ENCODE data around the gene FAM229A. TPM values are rescaled to one million over a fixed set of nuclear protein-coding genes. Genes with fewer than 3 reads are reported as not detected.

FAM229A gene
- total RNA-seq, 1 donor from 2014 or later: 3.2 TPM

DNA sequence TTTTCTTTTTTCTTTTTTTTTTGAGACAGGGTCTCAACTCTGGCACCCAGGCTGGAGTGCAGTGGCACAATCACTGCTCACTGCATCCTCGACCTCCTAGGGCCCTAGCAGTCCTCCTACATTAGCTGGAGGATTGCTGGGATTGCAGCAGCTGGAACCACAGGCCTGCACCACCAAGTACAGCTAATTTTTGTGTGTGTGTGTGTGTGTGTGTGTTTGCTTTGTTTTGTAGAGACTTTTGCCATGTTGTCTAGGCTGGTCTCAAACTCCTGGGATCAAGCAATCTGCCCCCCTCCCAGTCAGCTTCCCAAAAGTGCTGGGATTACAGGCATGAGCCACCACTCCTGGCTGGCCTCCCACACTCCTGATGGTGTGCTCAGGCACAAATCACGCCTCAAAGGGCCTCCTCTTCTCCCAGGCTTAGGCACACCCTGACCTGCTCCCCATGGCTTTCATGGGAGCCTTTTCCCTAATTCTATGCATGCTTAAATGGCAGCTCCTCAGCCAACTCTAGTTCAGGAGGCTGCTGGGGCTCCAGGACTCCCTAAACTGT lies 9.4 kb downstream of the FAM229A start:
- no peak for DNase-seq (ENCODE audit: low spot score)
- intact Hi-C loops (cut with DNase I): no loop called here

DNA sequence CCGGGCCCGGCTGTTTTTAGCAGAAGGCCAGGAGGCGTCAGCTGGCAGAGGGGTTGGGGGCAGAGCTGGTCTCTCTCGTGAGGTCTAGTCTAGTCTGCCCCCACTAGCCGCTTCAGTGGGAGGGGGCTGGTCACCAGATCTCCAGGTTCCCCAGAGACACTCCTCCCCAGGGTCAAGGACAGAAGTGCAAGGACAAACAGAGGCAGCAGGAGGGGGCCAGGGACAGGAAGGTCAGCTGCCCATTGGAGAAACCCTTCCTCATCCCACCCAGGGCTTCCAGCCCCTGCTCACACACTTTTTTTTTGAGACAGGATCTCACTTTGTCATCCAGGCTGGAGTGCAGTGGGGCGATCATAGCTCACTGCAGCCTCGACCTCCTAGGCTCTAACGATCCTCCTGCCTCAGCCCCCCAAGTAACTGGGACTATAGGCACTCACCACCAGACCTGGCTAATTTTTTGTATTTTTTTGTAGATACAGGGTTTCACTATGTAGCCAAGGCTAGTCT lies 10.0 kb downstream of the FAM229A start:
- DNase-seq (ENCODE audit: low spot score): no peak
- intact Hi-C loops (cut with DNase I): no loop called here

DNA sequence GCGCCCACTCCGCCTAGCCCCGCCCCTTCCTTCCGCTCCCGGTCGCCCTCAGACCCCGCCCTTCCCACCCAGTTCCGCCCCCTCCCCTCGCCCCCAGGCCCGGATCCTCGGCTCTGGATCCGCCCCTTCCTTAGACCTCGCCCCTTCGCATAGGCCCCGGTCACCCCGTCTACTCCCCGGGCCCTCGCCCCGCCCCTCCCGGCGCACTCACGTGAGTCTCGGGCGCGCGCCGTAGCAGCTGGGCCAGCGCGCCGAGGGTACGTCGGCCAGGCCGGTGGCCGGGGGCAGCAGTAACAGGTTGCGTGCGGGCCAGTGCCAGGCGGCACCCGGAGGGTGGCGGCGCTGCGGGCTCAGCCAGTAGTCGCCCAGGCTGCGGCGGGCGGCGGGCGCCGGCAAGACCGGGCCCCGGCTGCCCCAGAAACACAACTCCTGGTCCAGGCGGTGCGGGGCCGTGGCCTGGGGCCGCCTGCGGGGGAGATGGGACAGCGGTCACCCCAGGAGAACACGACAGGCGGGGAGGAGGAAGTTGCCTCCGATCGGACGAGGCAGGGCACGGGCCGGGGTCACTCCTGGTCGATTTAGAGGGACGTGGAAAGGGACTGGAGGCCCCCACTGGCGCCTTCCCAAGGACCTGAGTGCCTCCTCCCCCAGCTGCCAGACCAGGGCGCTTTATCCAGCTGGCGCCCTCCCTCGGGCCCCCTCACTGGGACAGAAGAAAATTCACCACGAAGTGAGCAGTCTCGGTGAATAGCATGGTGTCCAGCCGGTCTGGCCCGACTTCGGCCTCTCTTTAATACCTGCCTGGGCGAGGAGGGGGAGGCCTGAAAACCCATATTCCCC lies 10.7 kb downstream of the FAM229A start:
- intact Hi-C loops (cut with DNase I): no loop called here

DNA sequence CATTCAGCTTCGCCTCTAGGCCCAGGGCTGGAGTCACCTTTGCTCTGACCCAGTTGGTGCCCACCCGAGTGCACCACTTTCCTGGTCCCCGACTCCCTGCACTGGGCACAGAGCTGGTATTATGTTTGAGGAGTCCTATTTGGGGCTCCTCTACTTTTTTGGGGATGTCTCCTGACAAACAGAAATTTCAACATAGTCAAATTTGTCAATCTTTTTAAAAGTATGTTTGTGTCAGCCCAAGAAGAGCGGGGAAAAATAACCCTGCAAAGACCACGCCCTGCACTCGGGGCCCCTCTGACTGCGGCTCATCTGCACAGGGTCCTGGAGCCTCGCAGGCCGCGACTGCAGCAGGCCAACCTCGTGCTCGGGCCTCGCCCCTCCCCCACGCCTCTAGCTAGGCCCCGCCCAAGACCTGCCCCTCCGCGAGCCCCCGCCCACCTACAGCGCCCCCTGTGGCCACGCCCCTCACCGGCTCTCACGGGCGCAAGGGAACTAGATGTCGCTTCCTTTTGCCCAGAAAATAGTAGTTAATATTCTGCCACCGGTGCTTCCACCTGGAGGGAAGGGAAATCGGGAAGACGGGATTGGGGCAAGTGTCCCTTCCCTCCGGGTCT lies 11.4 kb downstream of the FAM229A start:
- intact Hi-C loops (cut with DNase I): no loop called here
- DNase-seq (ENCODE audit: low spot score): peak; percentile 88

More for the DNA sequence above, 10.7 kb downstream of the FAM229A start:
- DNase-seq (ENCODE audit: low spot score): peak; percentile 97

DNA sequence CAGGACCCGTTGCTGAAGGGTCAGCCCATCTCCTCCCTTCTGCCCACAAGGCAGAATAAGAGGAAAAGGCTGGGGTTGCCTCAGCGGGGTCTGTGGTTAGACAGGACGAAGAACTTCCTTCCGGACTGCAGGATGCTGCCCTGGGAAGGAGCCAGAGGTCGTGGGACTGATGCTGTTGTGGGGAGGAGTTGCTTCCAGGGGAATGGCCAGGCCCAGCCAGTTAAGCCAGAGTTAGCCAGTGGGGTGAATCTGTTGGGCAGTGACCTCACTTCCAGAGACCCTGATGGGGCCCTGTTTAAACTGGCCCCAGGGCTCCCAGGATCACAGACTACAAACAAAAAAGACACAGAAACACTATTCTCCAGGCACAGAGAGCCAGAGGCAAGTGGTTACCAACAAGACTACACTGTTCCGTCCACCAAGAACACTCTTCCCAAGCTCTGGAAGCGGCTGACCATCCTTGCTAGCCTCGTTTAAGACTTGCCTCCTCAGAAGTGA lies 13.0 kb downstream of the FAM229A start:
- DNase-seq (ENCODE audit: low spot score): peak; percentile 87
- intact Hi-C loops (cut with DNase I): no loop called here

DNA sequence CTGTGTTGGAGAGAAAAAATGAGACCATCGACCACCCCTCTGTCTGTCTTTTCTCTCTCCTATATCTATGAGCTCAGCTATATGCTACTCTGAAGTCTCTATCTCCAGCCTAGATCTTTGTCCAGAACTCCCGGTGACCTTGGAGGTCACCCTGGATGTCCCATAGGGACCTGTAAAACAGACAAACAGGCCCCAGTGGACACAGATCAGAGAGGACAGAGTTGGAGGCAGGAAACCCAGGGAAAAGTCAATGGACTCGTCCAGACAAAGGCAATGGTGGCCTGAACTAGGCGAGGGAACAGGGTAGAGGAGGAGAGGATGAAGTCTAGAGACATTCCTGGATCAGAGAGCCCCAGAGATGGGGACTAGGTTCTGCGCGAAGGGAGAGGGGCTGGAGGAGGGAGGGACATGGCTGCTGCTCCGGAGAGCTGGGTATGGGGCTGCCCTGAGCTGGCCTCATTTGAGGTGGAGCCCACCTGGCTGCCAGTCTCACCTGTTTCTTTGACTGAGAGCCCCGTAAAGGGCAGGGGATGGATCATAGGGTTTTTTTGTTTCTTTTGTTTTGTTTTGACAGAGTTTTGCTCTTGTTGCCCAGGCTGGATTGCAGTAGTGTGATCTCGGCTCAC lies 15.6 kb downstream of the FAM229A start:
- intact Hi-C loops (cut with DNase I): no loop called here
- no peak for DNase-seq (ENCODE audit: low spot score)

DNA sequence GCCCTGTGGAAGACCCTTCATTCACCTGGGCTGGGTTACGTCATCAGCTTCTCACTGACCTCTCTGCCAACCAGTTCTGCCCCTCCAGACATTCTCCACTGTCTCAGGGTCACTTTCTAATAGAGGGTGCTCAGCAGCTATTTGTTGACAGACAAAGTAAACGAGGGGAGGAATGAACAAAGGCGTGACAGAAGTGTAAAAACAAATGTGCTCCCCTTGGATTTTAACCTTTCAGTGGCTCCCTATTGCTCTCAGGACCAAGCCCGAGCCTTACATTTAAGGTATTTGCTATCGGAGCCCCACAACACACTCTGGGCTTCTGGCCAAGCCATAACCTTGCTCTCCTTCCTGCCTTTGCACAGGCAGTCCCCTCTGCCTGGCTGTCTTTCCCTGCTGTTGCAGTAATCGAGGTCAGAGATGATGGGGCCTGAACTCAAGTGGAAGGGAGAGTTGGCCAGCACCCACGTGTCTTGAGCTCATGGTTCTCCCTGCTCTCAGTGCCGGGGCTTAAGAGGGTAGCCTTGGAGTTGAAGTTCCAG lies 16.9 kb downstream of the FAM229A start:
- no peak for DNase-seq (ENCODE audit: low spot score)
- intact Hi-C loops (cut with DNase I): no loop called here

DNA sequence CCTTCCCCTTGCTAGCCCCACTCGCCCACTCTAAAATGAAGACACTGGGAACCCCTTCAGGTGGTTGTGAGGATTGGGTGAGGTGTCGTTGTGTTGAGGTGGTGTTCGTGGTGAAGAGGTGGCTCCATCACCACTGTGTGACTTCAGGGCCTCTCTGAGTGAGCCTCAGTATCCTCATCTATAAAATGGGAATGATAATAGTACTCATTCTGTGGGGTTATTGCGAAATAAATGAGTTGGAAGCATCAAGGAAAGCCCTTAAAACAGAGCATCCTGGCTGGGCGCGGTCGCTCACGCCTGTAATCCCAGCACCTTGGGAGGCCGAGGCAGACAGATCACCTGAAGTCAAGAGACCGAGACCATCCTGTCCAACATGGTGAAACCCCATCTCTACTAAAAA lies 19.6 kb downstream of the FAM229A start:
- intact Hi-C loops (cut with DNase I): no loop called here
- no peak for DNase-seq (ENCODE audit: low spot score)

DNA sequence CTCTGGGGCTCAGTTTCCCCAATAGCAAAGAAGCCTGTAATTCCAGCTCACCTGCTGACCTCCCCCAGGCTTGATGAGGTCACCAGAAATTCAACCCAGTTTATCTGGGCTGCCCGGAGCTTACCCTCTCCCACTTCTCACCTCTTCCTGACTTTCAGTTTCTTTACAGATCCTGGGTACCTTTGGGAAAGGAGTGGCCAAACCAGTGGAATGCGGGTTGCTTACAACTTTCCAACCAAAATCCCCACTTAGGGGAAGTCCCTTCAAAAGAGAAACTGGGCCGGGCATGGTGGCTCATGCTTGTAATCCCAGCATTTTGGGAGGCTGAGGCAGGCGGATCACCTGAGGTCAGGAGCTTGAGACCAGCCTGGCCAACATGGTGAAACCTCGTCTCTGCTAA lies 20.3 kb downstream of the FAM229A start:
- no peak for DNase-seq (ENCODE audit: low spot score)

DNA sequence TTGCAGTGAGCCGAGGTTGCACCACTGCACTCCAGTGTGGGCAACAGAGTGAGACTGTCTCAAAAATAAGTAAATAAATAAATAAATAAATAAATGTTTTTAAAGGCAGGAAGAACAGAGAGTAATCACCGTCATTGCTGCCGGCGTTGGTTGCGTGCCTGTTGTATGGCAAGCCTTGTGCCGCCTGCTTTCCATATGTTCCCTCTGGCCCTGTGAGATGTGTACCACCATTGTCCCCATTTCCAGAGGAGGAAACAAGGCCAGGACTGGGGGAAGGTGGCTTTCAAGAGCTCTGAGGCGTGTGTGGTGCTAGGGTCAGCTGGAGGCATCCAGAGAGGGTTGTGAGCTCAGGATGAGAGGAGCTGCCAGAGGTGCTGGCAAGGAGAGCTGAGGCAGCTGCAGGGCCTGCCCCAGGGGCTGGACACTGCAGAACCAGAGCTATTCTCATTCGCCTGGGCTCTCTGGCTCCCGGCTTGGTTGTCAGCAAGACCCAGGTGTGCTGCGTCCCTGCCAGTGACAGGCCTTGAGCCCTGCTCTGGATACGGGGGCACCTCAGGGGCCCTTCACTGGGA lies 21.0 kb downstream of the FAM229A start:
- intact Hi-C loops (cut with DNase I): no loop called here
- DNase-seq (ENCODE audit: low spot score): no peak

More for the DNA sequence above, 20.3 kb downstream of the FAM229A start:
- intact Hi-C loops (cut with DNase I): no loop called here

DNA sequence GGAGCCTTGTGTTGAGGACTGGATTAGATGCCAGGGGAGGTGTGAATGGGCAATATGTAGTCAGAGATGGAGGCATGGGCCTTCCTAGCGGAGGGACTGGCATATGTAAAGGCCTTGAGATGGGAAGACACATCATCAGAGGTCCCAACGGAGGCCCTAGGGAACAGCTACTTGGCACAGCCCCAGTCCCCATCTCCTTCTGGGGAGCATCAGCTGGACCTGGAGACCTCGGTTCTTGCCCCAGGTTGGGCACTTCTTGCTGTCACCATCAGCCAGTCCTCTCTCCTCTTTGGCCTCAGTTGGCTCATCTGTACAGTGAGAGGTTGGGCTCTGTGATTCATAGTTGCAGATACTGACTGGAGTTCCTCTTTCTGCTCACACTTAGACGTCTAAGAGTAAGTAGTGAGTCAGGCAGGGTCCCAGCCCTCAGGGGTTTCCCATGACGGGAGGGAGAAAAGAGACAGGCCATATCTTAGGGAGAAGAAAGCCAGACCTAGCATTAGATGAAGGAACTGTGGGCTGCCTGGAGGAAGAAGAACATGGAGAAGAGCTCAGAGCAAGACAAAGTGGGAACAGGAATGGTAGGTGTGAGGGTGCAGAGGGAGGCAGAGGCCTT lies 22.8 kb downstream of the FAM229A start:
- no peak for DNase-seq (ENCODE audit: low spot score)
- intact Hi-C loops (cut with DNase I): no loop called here

DNA sequence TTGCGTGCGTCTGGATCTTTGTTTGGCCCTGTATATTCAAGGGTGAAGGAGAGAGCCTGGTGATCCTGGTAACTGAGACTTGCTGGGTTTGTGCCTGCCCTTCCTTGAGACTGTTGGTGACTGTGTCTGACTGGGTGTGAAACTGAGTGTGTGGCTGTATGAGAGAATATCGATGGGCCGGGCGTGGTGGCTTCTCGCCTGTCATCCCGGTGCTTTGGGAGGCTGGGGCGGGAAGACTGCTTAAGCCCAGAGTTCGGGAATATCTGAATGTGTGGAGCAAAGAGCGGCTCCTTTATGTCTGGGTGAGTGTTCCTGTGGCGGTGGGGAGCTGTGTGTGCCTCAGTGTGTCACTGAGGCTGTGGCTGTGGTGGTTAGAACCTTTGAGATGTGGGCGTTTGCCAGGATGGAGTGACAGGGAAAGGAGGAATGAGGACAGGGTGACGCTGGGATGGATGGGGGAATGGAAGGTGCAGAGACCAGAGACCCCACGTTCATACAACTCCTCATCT lies 23.6 kb downstream of the FAM229A start:
- DNase-seq (ENCODE audit: low spot score): no peak
- intact Hi-C loops (cut with DNase I): no loop called here

DNA sequence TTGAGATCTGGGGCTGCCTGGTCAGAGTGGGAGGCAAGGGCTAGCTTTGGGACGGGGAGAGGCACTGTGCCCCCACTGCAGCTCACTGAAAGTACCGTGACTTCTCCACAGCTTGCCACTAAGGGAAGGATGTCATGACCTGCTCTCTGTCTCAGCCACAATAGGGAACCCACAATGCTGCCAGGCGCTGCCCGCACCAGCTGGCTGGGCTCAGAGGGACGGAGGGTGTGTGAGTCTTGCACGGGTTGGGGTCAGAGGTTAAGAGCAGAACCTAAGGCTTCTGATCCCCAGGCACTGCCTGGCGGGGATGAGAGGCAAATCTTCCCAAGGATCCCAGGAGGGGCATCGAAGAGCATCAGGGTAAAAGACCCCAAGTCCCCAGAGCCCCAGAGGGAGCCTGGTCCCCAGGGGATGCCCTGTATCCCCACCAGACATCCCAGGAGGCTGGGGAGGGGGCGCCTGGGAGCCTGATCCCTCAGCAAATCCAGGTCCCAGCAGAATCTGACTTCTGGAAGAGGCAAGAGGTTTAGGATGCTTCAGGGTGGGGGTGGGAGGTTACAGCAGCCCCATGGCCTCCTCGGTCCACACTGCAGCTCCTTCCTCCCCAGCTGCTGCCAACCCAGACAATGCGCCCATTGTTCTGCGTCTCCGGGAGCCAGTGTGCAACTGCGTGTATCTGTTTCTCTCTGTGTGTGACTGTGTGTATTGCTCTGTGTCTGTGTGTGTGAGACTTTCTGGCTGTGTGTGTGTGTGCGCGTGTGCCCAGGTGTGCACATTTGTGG lies 24.2 kb downstream of the FAM229A start:
- intact Hi-C loops (cut with DNase I): loop anchor here (2.0 kb wide), 1 partner anchor 57 kb away; the partner anchor contains the start of gene BSDC1
- DNase-seq (ENCODE audit: low spot score): no peak

DNA sequence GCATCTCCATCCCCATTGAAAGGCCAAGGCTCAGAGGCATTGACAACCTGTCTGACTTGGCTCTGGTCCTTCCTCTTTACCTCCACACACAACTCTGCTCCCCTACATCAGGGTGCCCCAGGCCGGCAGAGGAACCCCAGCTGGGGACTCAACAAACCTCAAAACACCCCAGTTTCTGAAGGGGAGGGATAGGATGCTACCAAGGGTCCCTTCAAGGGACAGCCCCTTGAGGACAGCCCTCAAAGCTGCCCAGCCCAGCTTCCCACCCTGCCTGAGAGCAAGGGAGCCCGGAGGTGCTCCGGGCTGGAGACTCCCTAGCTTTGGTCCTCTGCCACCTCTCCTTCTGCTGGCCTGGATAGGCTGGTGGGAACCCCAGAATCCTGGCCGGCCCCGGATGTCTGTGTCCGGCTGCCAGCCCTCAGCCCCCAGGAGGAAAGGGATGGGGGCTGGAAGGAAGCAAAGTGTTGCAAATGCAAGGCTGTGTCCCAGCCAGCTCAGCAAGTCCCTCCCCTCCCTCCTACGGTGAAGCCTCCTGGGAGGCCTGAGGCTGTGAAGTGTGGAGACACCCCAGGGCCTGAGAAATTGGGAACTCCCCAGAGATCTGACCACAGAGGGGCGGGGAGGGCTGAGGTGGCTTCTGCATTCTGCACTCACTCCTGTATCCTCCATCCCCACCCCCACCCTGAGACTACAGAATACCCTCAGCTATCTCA lies 25.2 kb downstream of the FAM229A start:
- peak; percentile 90 for DNase-seq (ENCODE audit: low spot score)
- intact Hi-C loops (cut with DNase I): loop anchor here (2.0 kb wide), 1 partner anchor 58 kb away; the partner anchor contains the start of gene BSDC1

DNA sequence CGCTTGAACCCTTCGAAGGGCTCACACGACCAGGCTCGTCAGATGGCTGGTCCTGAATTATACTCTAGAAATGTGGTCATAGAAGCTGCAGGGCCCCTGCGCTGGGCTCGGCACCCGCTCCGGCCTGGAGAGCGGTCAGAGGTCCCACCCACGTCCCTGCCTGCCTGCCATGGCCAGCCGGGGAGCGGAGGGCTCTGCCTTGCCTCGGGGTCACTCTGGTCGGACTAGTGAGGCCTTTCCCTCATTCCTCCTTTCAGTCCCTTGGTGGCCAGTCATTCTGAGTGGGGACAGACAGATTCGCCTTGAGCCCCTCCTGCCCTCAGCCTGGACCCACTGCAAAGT lies 25.7 kb downstream of the FAM229A start:
- DNase-seq (ENCODE audit: low spot score): no peak
- intact Hi-C loops (cut with DNase I): loop anchor here (2.0 kb wide), 1 partner anchor 58 kb away; the partner anchor contains the start of gene BSDC1

DNA sequence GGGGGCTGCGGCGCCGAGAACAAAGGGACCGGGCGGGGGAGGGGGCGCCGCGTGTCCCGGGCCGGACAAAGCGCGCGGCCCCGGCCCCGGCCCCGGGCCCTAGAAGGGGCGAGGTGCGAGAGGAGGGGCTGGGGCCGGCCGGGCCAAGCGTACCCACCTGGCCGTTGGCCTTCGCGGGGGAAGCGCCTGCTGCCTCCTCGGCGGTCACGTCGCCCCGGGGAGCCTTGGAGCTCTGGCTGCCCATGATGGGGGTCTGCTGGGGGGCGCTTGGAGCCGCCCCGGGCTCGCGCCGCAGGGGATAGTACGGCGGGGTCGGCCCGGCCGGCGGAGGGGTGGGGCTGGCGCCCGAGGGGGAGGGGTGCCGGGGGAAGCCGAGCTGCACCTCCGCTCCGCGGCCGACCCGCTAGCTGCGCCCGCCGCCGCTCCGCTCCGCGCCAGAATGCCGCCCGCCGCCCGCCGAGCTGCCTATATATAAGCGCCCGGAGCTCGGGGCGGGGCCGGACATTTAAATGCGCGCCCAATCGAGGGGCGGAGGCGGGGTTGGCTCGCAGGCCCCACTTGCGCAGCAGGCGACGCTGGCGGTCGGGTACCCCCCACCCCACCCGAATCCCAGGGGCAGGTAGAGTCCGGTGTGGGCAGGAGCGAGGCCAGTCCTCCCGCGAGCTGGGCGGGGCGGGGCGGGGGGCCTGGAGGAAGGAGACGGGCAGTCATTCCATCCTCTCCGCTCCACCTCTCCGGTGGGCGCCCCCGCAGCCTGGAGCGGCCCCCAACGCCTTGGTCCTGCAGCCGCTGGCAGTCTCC lies 26.3 kb downstream of the FAM229A start, which contains the start of gene MARCKSL1:
TSS of gene MARCKSL1 (minus strand) at position 444 of the 801 bp plus-strand sequence. CDS start at position 244, 200 bp downstream.
- DNase-seq (ENCODE audit: low spot score): peak; percentile 93
- intact Hi-C loops (cut with DNase I): loop anchor here (1.0 to 2.0 kb wide), 2 partner anchors 26 to 59 kb away; partner anchors contain the start of genes BSDC1, FAM229A and TSSK3

Measured in cardiac septum (tissue), 1 donor.